Fibroblast of mammary gland (primary cell): ENCODE measurements around the gene ACO1.
A peak's percentile ranks its signal among the peaks of the same experiment; 100 is the strongest.

ENCODE experiments used
- DNase-seq: peaks from one replicate; pipeline ENCODE4 v3.0.0-alpha.2; 2010; ENCODE audit warnings: low read depth
- H3K4me3 ChIP-seq: 2 replicates; pipeline ENCODE4 v1.5.1; 2011; ENCODE audit warnings: low read depth, mild to moderate bottlenecking, low read length, moderate library complexity; ENCODE audit not compliant: control insufficient read depth
- TF ChIP-seq, protein P1 (sequence below): conservative IDR thresholded peaks from 2 replicates; pipeline ENCODE4 v1.5.1; 2011; ENCODE audit warnings: low read depth, low read length, inconsistent platforms; ENCODE audit not compliant: control insufficient read depth, insufficient read depth

The ACO1 gene

DNA sequence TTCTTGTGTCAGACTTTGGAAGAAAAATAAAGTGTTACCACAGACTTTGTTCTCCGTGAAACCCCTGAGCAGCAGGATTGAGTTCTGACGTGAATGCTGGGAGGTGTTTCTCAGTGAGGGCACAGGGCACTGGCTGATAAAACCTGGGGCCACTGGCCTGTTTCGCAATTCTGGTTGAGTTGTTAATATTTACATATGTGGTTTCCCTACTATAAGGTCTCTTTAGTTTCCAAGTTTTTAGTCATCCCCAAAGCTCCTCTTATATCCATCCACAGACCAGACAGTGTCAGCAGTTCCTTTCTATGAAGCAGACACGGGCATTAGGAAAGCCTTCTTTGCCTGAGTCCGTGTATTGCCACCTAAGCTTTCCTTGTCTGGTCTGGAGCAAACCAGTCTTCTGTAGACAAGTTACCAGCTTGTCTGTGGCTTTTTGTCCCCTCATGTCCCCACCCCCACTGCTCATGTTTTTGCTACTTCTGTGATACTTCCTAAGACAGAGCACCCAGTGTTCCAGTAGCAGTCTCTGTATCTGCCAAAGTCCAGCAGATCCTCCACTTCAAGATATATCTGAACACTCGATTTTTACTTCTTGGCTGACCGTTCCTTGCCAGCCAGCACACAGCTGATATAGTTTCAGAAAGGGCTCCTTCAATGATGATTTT, 42.0 kb downstream of the ACO1 start:
- no peak overlapping the region for H3K4me3 ChIP-seq
- TF ChIP-seq, protein P1, sequence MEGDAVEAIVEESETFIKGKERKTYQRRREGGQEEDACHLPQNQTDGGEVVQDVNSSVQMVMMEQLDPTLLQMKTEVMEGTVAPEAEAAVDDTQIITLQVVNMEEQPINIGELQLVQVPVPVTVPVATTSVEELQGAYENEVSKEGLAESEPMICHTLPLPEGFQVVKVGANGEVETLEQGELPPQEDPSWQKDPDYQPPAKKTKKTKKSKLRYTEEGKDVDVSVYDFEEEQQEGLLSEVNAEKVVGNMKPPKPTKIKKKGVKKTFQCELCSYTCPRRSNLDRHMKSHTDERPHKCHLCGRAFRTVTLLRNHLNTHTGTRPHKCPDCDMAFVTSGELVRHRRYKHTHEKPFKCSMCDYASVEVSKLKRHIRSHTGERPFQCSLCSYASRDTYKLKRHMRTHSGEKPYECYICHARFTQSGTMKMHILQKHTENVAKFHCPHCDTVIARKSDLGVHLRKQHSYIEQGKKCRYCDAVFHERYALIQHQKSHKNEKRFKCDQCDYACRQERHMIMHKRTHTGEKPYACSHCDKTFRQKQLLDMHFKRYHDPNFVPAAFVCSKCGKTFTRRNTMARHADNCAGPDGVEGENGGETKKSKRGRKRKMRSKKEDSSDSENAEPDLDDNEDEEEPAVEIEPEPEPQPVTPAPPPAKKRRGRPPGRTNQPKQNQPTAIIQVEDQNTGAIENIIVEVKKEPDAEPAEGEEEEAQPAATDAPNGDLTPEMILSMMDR: no peak
- peak; percentile 86 for DNase-seq

GRCh38 chr9:32427111-32427873, 42.8 kb downstream of the ACO1 start:
- no peak overlapping the region for H3K4me3 ChIP-seq
- TF ChIP-seq, protein P1: no peak
- DNase-seq: peak; percentile 43

DNA sequence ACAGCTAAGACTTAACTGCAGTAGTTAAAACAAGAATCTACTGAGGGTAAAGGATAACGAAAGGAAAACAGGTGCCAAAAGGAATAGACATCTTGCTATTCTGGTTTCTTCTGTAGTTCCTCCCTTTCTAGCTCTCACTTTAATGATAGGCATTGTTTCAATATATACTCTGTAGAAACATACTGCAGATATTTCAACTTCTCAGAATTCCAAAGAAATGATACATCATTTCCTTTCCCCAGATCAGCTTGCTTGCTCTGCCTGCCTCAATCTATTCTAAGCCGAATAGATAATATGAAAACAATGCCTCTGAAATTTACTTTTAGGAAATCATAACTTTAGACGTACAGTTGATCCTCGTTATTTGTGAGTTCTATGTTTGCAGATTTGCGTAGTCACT, 46.3 kb downstream of the ACO1 start:
- no peak overlapping the region for H3K4me3 ChIP-seq
- TF ChIP-seq, protein P1: no peak
- DNase-seq: peak; percentile 15

- DNase-seq: no peak
- TF ChIP-seq, protein P1: no peak
- no peak overlapping the region for H3K4me3 ChIP-seq
These were observed 46.8 kb downstream of the ACO1 start for GRCh38 chr9:32431196-32431595.

- DNase-seq: peak; percentile 54
- H3K4me3 ChIP-seq: no peak overlapping the region
- TF ChIP-seq, protein P1: peak; percentile 51
These were observed 47.6 kb downstream of the ACO1 start for GRCh38 chr9:32431940-32432555.

DNA sequence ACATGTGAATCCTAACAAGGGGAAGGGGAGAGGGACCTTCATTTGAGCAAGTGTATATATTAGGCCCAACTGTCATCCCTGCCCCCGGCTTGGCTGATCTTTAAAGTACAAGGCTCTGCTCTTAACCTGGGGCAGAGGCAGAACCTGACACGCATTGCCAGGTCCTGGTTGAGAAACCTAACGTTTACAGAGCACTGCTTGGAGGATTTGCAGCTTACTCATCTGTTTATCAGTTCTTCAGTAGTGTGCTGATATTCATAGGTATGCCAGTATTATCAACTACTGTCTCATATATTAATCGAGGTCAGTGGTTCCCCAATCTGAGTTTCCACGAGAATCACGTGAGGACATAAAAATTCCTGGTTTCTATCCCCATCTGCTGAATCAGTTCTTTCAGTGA, 50.4 kb downstream of the ACO1 start:
- TF ChIP-seq, protein P1: no peak
- no peak overlapping the region for H3K4me3 ChIP-seq
- DNase-seq: no peak
